ENCODE measurements around the gene CEP112.
"Not testable (repeated sequence)": the region's sequence is repeated elsewhere in the genome, so short reads cannot be mapped to it uniquely, and the experiment has no call there.

The CEP112 gene

GRCh38 chr17:65809366-65809765 is 382.6 kb downstream of the CEP112 start:
- DNase-seq: no peak

GRCh38 chr17:65808566-65808965 is 383.4 kb downstream of the CEP112 start:
- not testable (repeated sequence) for DNase-seq

GRCh38 chr17:65807361-65807760 is 384.6 kb downstream of the CEP112 start:
- no peak for DNase-seq

- DNase-seq: no peak
Observed at GRCh38 chr17:65801513-65801912, 390.4 kb downstream of the CEP112 start.

- DNase-seq: no peak
Observed at GRCh38 chr17:65800655-65801054, 391.3 kb downstream of the CEP112 start.

GRCh38 chr17:65799869-65800268 is 392.1 kb downstream of the CEP112 start:
- DNase-seq: no peak

GRCh38 chr17:65799454-65799853 is 392.5 kb downstream of the CEP112 start:
- DNase-seq: no peak

GRCh38 chr17:65797809-65798208 is 394.1 kb downstream of the CEP112 start:
- no peak for DNase-seq

GRCh38 chr17:65797101-65797500 is 394.8 kb downstream of the CEP112 start:
- no peak for DNase-seq

GRCh38 chr17:65794572-65794971 is 397.4 kb downstream of the CEP112 start:
- DNase-seq: no peak

- no peak for DNase-seq
Observed at GRCh38 chr17:65790241-65790640, 401.7 kb downstream of the CEP112 start.

- DNase-seq: no peak
Observed at GRCh38 chr17:65787503-65787902, 404.4 kb downstream of the CEP112 start.

- no peak for DNase-seq
Observed at GRCh38 chr17:65786479-65786878, 405.5 kb downstream of the CEP112 start.

- DNase-seq: no peak
Observed at GRCh38 chr17:65785109-65785508, 406.8 kb downstream of the CEP112 start.

- DNase-seq: no peak
Observed at GRCh38 chr17:65783845-65784334, 408.0 kb downstream of the CEP112 start.

- DNase-seq: not testable (repeated sequence)
Observed at GRCh38 chr17:65782104-65782706, 409.7 kb downstream of the CEP112 start.

GRCh38 chr17:65780111-65780510 is 411.8 kb downstream of the CEP112 start:
- DNase-seq: no peak

- no peak for DNase-seq
Observed at GRCh38 chr17:65776890-65777289, 415.0 kb downstream of the CEP112 start.

GRCh38 chr17:65774787-65775186 is 417.1 kb downstream of the CEP112 start:
- DNase-seq: peak; percentile 27

GRCh38 chr17:65772989-65773388 is 418.9 kb downstream of the CEP112 start:
- DNase-seq: no peak

GRCh38 chr17:65771704-65772103 is 420.2 kb downstream of the CEP112 start:
- DNase-seq: no peak

GRCh38 chr17:65763786-65764185 is 428.1 kb downstream of the CEP112 start:
- DNase-seq: no peak

GRCh38 chr17:65762973-65763372 is 429.0 kb downstream of the CEP112 start:
- no peak for DNase-seq

- DNase-seq: no peak
Observed at GRCh38 chr17:65759532-65759931, 432.4 kb downstream of the CEP112 start.

GRCh38 chr17:65756760-65757159 is 435.2 kb downstream of the CEP112 start:
- DNase-seq: no peak
